GM12878 (cell line): ENCODE measurements around the gene UTP4. TPM values are rescaled to one million over a fixed set of nuclear protein-coding genes. Genes with fewer than 3 reads are reported as not detected.
"Not testable (repeated sequence)": the region's sequence is repeated elsewhere in the genome, so short reads cannot be mapped to it uniquely, and the experiment has no call there.

ENCODE experiments used
- ATAC-seq: fragments of 200-7000 bp; cut with Tn5 transposase; 3 replicates; pipeline ENCODE4 v1.9.1; 2020; ENCODE audit warnings: mild to moderate bottlenecking, moderate library complexity
- BruUV-seq: library from RNA; stranded (reverse); fragments of 400-500 nt; replicated peaks from 2 replicates; lab custom pipeline; 2021; lab: Mats Ljungman, UMichigan
- CTCF ChIA-PET: fragments of 300-600 bp; sonication (Branson Sonifier 250); formaldehyde crosslinking; extraction: SDS; loops from one replicate; lab custom pipeline; 2021; ENCODE audit warnings: inconsistent platforms; lab: Yijun Ruan, JAX
- POLR2A ChIA-PET: fragments of 350-600 bp; formaldehyde crosslinking; extraction: SDS; loops from one replicate; lab custom pipeline; 2021; ENCODE audit warnings: inconsistent platforms; lab: Charles Lee
- RAD21 ChIA-PET: fragments of 300-600 bp; sonication (Branson Sonifier 250); formaldehyde crosslinking; loops from one replicate; lab custom pipeline; 2023; ENCODE audit warnings: antibody characterized with exemption; ENCODE audit not compliant: unreplicated experiment; lab: Charles Lee
- SMC1A ChIA-PET: fragments of 300-600 bp; sonication (Branson Sonifier 250); formaldehyde crosslinking; loops from one replicate; lab custom pipeline; 2023; ENCODE audit not compliant: unreplicated experiment, uncharacterized antibody; lab: Charles Lee
- DNase-seq: peaks from one replicate; pipeline ENCODE4 v3.0.0-alpha.2; 2011; ENCODE audit warnings: low read depth, low spot score
- FAIRE-seq: peaks from 3 replicates; lab custom pipeline; 2011; peaks lifted over from hg19 to GRCh38; lab: Jason Lieb, UNC
- H2AFZ ChIP-seq: 2 replicates; pipeline ENCODE4 v1.6.0; 2011; ENCODE audit warnings: low read depth, low read length, control low read depth; ENCODE audit not compliant: control insufficient read depth
- H3K27ac ChIP-seq: 2 replicates; pipeline ENCODE4 v1.5.1; 2011; ENCODE audit warnings: control low read depth; ENCODE audit not compliant: control insufficient read depth, insufficient read depth
- H3K27me3 ChIP-seq, 2 experiments: replicated peaks in 1 of 2; 2 replicates each; pipeline versions ENCODE4 v1.6.0 to v1.6.1; 2011; ENCODE audit warnings: low read length in 1 of 2; ENCODE audit not compliant: control insufficient read depth in 2 of 2, insufficient read depth in 2 of 2
- H3K36me3 ChIP-seq, 2 experiments: 2 replicates each; pipeline ENCODE4 v1.5.1; 2011; ENCODE audit warnings: low read length in 1 of 2; ENCODE audit not compliant: control insufficient read depth in 2 of 2, insufficient read depth in 2 of 2
- H3K4me1 ChIP-seq: 2 replicates; pipeline ENCODE4 v1.6.1; 2011; ENCODE audit warnings: mild to moderate bottlenecking, low read length, moderate library complexity, mixed read lengths; ENCODE audit not compliant: control insufficient read depth, insufficient read depth
- H3K4me2 ChIP-seq: 2 replicates; pipeline ENCODE4 v1.6.0; 2011; ENCODE audit warnings: control low read depth; ENCODE audit not compliant: control insufficient read depth, insufficient read depth
- H3K4me3 ChIP-seq: fragments of 200-600 bp; sonication (generic); 2 replicates; pipeline ENCODE4 v1.5.1; 2016
- H3K79me2 ChIP-seq: 2 replicates; pipeline ENCODE4 v1.6.0; 2011; ENCODE audit warnings: low read length; ENCODE audit not compliant: control insufficient read depth, insufficient read depth
- H3K9ac ChIP-seq: 2 replicates; pipeline ENCODE4 v1.8.0; 2011; ENCODE audit warnings: low read length, control low read depth, mixed read lengths; ENCODE audit not compliant: control insufficient read depth, insufficient read depth
- H3K9me3 ChIP-seq: replicated peaks from 3 replicates; pipeline ENCODE4 v1.5.1; 2011; ENCODE audit warnings: mild to moderate bottlenecking, low read length; ENCODE audit not compliant: control insufficient read depth, insufficient read depth
- H4K20me1 ChIP-seq: 2 replicates; pipeline ENCODE4 v1.6.0; 2011; ENCODE audit not compliant: control insufficient read depth, insufficient read depth
- CBX3 ChIP-seq: fragments of 200-600 bp; sonication (generic); IDR thresholded peaks from 2 replicates; pipeline ENCODE4 v1.6.1; 2016; ENCODE audit warnings: low read depth, borderline replicate concordance
- CHD4 ChIP-seq: fragments of 200-600 bp; sonication (generic); IDR thresholded peaks from 2 replicates; pipeline ENCODE4 v1.6.1; 2016; ENCODE audit warnings: mild to moderate bottlenecking
- WGBS: methylation state at CpG from one replicate; pipeline ENCODE4 v1.1.6; 2016; ENCODE audit warnings: low lambda C conversion rate; ENCODE audit not compliant: insufficient replicate concordance, insufficient coverage; ENCODE audit errors: missing lambda C conversion rate; 5-methylcytosine and 5-hydroxymethylcytosine counted together
- in situ Hi-C: fragments of 300-500 bp; cut with MboI; formaldehyde crosslinking; loops from 9 replicates; pipeline ENCODE4 v1.14.3; 2018; ENCODE audit warnings: mixed read lengths
- intact Hi-C: fragments of 100-400 bp; cut with micrococcal nuclease; formaldehyde crosslinking; loops from one replicate; pipeline ENCODE4 v1.14.2; 2022; ENCODE audit not compliant: unreplicated experiment
- polyA plus RNA-seq, 11 experiments: library from polyadenylated mRNA; depleted of rRNA in 4 of 11; unstranded in 6 of 11; stranded (reverse) in 5 of 11; fragments of >200 nt; fragmentation: Nextera tagmentation in 4 of 11; fragmentation: Illumina TruSeq in 1 of 11; extraction: Ambion mirVana in 4 of 11; extraction: Trizol in 1 of 11; gene quantifications; 1 replicate in 1 of 11; 2 replicates in 10 of 11; pipeline versions ENCODE4 v1.2.1 to v1.2.3, GENCODE V29; 2011 to 2016; ENCODE audit warnings: inconsistent platforms in 2 of 11, missing spikeins in 2 of 11, low read depth in 1 of 11
- total RNA-seq, 4 experiments: library from RNA; depleted of rRNA in 3 of 4; stranded (reverse); fragments of >200 nt in 3 of 4; fragmentation: Illumina TruSeq in 1 of 4; extraction: Trizol in 1 of 4; gene quantifications; 2 replicates each; pipeline versions ENCODE4 v1.2.1 to v1.2.3, GENCODE V29; 2013 to 2021
- TF ChIP-seq, protein P1 (sequence below): IDR thresholded peaks from 2 replicates; pipeline ENCODE4 v1.6.1; 2011; ENCODE audit warnings: borderline replicate concordance, low read depth, mild to moderate bottlenecking, moderate library complexity, mixed read lengths, low read length; ENCODE audit not compliant: insufficient read depth; ENCODE audit errors: extremely low read length

UTP4 gene
- total and polyA plus RNA-seq, 10 of the 15 experiments (the other 5 are each of a cell fraction or from before 2014, with no cell fraction given): 32.5 to 131 (median 84.0) TPM

DNA sequence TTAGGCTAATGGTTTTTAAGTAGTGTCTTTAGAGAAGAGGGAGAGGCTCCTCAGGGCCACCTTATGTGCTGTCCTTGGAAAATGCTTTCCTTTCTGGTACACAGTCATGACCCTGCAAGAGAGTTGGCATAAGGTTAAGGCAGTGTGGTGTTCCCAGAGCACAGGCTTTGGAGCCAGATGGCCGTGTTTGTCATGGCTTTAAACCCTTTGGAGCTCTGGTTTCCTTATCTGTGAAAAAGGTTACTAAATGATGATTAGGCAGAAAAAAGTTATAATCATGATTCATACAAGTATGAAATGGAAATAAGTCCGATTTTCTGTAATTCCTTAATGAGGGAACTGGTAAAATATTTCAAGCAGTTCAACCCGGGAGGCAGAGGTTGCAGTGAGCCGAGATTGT is 13.2 kb downstream of the UTP4 start:
- H3K27me3 ChIP-seq: no peaks in the 10 kb centered on the region
- ChIA-PET POLR2A (interaction anchor here (0.6 kb wide), 2 partner anchors 48 to 389 kb away, joined by 3 to 4 read pairs; no protein-coding TSS in a partner anchor), SMC1A (interaction anchor here (1.1 kb wide), 1 partner anchor 144 kb away, joined by 3 read pairs; no protein-coding TSS in a partner anchor)
- ATAC-seq (no peak), FAIRE-seq (no peak)
- no peak overlapping the region for H3K4me2 ChIP-seq
- H4K20me1 ChIP-seq: no peaks in the 10 kb centered on the region; the same call in 1 of the 2 replicates
- in situ Hi-C loops (no loop called here), intact Hi-C loops (no loop called here)
- H3K9ac ChIP-seq: no peak overlapping the region
- no TSS peak for BruUV-seq
- H3K4me3 ChIP-seq: no peak overlapping the region
- no peaks in the 10 kb centered on the region for H3K4me1 ChIP-seq
- TF ChIP-seq CBX3 (no peak), CHD4 (no peak)
- TF ChIP-seq, protein P1, sequence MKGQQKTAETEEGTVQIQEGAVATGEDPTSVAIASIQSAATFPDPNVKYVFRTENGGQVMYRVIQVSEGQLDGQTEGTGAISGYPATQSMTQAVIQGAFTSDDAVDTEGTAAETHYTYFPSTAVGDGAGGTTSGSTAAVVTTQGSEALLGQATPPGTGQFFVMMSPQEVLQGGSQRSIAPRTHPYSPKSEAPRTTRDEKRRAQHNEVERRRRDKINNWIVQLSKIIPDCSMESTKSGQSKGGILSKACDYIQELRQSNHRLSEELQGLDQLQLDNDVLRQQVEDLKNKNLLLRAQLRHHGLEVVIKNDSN: no peak
- TF ChIP-seq, all 136 proteins: peak for 0
- CTCF ChIA-PET: interaction anchor here (1.0 kb wide), 1 partner anchor 142 kb away, joined by 3 read pairs; no protein-coding TSS in a partner anchor
- peaks cover 13 to 37% of the 10 kb centered on the region in 2 experiments for H3K36me3 ChIP-seq
- no peak overlapping the region for H2AFZ ChIP-seq
- H3K9me3 ChIP-seq: no peaks in the 10 kb centered on the region
- 98% methylated on average over 3 of the region's 4 CpGs for WGBS
- peaks cover 1% of the 10 kb centered on the region for H3K79me2 ChIP-seq
- H3K27ac ChIP-seq: no peak overlapping the region
- DNase-seq: no peak
- RAD21 ChIA-PET: no interaction called here

DNA sequence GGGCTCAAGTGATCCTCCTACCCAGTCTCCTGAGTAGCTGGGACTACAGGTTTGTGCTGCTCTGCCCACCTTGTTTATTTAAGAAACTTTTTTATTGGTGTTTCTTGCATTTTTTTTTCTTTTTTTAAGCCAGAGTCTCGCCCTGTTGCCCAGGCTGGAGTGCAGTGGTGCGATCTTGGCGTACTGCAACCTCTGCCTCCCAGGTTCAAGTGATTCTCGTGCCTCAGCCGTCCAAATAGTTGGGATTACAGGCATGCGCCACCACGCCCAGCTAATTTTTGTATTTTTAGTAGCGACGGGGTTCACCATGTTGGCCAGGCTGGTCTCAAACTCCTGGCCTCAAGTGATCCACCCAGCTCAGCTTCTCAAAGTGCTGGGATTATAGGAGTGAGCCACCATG is 17.2 kb downstream of the UTP4 start:
- intact Hi-C loops (loop anchor here (1.0 kb wide), 1 partner anchor 138 kb away; no protein-coding TSS in a partner anchor), in situ Hi-C loops (loop anchor here (5.0 kb wide), 1 partner anchor 138 kb away; no protein-coding TSS in a partner anchor)
- not testable (repeated sequence) for H4K20me1 ChIP-seq, H3K4me2 ChIP-seq, FAIRE-seq, H3K4me1 ChIP-seq, H3K27me3 ChIP-seq, ATAC-seq, H2AFZ ChIP-seq, DNase-seq, H3K4me3 ChIP-seq, H3K9ac ChIP-seq, H3K9me3 ChIP-seq, H3K79me2 ChIP-seq, BruUV-seq, H3K27ac ChIP-seq
- peaks cover 10 to 29% of the 10 kb centered on the region in 2 experiments for H3K36me3 ChIP-seq
- ChIA-PET RAD21 (interaction anchor here (0.7 to 5.6 kb wide), 6 partner anchors 15 to 155 kb away, joined by 3 to 69 read pairs (median 4); partner anchors contain the start of genes CHTF8 and UTP4), CTCF (interaction anchor here (0.9 to 8.5 kb wide), 27 partner anchors 9 to 605 kb away, joined by 3 to 193 read pairs (median 4); partner anchors contain the start of genes NOB1 and SNTB2), SMC1A (interaction anchor here (0.8 to 6.0 kb wide), 13 partner anchors 10 to 302 kb away, joined by 3 to 117 read pairs (median 4); partner anchors contain the start of gene SNTB2), POLR2A (interaction anchor here (0.6 kb wide), 1 partner anchor 17 kb away, joined by 3 read pairs; the partner anchor contains the start of genes CHTF8 and UTP4)
- WGBS: over 99% methylated on average over 9 of the region's 9 CpGs
